Stimulated activated CD4-positive, alpha-beta T cell treated with anti-CD3 and anti-CD28 coated beads, Interleukin-2, amount 100 ng/mL, for 24 hours (primary cell): Measurements from ENCODE around the gene DCAF7.
A peak's percentile ranks its signal among the peaks of the same experiment; 100 is the strongest.

Source experiments
- DNase-seq, 2 donors: peaks; one replicate each; pipeline ENCODE4 v3.0.0-alpha.2; 2020

DCAF7 gene

DNA sequence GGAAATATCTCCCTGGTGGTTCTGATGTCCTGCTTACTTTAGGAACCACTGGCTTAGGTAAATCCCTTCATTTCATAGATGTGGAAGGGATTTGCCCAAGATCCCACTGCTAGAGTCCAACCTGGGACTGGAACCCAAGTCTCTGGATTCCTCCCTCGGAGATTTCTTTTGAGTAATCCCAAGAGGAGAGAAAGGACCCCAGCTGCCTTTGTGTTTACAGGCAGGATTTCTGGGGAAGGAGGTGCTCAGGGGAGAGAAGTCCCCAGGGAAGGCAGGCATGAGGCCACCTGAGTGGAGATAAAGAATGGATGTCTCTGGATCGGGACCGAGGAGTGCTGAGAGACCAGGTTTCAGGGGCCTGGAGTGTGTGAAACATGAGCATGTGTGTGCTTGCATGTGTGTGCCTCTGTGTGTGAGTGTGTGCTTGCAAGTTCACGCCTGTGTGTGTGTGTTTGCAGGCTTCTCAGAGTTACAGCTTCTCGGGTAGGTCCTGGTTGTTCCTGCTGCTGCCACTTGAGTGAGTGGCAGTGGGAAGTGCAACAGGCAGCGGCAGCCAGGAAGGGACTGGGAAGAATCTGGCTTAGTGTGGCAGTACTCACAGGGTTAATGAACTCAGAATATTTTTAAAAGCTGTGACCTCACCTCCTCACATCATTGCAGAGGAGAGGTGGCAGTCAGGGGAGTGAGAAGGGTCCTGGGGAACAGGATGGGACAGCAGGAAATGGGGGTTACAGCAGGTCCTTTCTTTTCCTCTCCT, 24.9 kb upstream of the DCAF7 start:
- DNase-seq: no peak

DNA sequence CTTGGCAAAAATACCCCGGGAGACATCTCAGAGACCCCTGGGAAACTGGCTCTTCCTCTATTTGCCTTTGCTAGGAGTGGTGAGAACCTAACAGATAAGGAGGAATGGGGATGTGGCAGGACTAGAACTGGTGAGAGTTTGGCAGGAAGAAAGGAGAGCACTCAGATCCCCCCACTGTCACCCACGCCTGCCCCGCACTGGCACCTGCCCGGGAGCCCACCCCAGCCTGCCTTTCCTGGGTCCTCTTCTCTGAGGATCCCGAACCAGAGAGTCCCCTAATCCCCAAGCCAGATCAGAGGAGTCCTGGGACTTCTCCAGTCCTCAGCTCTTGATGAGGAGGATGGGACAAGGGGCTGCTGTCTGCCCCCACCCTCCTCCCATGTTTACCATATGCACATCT, 23.4 kb upstream of the DCAF7 start:
- no peak for DNase-seq

- no peak for DNase-seq
Measured at GRCh38 chr17:63528183-63528582, 22.1 kb upstream of the DCAF7 start.

GRCh38 chr17:63529711-63530556, 20.3 kb upstream of the DCAF7 start:
- no peak for DNase-seq

DNA sequence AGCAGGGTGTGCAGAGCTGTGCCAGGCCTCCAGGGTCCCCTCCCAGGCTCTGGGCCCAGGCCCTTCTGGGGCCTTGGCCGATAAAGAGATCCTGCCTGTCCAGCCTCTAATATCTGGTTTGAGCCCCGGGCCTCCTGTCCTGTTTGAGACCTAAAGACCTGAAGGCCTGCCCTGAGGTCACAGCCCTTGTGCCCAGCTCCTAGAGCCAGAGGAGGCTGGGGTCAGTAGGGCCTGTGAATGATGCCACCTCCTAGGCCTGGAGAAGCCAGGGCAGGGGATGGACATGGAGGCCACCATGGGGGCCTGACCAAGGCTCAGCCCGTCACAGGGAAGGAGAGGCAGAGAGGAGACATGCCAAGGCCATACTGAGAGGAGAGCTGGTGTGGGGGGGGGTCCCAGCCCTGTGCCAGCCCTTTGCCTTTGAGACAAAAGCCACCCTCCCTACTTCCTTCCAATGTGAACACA, 19.7 kb upstream of the DCAF7 start:
- no peak for DNase-seq

GRCh38 chr17:63531022-63531965, 19.0 kb upstream of the DCAF7 start:
- no peak for DNase-seq

DNA sequence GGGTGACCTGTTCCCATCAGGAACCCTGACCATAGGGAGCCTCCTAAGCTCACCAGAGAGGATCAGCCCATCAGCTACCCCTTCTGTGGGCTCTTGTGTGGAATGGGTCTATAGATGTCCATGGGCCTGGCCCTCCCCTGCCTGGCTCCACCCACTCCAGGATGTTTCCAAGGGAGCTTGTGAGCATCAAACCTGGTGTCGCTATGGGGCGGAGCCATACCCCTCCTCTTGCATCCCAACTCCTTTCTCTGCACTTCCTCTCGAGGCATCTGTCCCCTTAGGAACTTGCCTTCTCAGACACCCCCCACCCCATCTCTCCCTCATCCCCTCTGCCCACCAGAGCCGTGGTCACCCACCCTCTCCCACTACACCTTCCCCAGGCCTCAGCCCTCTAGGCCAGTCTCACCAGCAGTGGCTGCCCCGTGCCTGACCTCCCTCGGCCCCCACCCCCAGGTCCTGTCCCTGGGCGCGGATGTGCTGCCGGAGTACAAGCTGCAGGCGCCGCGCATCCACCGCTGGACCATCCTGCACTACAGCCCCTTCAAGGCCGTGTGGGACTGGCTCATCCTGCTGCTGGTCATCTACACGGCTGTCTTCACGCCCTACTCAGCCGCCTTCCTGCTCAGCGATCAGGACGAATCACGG, 16.7 kb upstream of the DCAF7 start:
- DNase-seq: no peak

DNA sequence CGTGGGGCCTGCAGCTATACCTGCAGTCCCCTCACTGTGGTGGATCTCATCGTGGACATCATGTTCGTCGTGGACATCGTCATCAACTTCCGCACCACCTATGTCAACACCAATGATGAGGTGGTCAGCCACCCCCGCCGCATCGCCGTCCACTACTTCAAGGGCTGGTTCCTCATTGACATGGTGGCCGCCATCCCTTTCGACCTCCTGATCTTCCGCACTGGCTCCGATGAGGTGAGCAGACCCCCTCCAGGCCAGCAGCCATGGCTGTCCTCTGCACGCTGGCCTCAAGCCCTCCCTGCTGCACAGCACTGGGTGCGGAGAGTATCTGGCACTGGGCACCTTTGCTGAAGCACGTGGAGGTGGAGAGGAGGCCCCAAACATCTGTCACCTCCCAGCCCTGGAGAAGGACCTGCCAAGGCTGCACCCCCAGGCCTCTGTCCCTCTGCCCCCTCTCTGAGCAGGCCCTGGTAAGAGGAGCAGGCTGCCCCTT, 16.2 kb upstream of the DCAF7 start:
- DNase-seq: no peak

DNA sequence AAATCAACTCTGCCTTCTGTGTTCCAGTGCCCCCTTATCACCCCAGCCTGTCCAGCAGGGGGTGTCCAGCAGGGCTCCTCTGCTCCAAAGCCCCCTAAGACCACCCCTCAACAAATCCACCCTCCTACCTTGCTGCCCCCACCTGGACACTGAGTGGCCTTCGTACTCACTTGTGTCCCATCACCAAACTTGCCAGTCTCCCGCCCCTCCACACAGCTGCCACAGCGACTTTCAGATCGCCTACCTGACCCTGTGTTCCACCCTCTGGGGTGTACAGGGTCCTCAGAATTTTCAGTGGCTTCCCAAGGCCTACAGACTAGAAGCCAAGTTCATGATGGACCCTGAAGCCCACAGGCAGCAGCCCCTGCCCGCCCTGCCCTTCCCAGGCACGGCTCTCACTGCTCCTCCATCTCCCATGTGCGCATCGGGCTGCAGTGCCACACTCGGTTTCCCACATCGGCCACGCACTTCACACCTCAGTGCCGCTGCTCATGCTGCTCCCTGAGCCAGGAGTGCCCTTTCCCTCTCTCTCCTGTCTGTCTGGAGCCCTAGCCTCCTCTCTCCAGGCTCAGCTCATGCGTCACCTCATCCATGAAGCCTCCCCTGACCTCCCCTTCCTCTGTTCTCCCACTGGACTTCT, 15.3 kb upstream of the DCAF7 start:
- DNase-seq: no peak

- DNase-seq: no peak
Measured at GRCh38 chr17:63535640-63536039, 14.6 kb upstream of the DCAF7 start.

- DNase-seq: no peak
Measured at GRCh38 chr17:63537001-63537400, 13.3 kb upstream of the DCAF7 start.

- peak in 1 of 2 donors; percentile 27 for DNase-seq
Measured at GRCh38 chr17:63537991-63538692, 12.1 kb upstream of the DCAF7 start.

DNA sequence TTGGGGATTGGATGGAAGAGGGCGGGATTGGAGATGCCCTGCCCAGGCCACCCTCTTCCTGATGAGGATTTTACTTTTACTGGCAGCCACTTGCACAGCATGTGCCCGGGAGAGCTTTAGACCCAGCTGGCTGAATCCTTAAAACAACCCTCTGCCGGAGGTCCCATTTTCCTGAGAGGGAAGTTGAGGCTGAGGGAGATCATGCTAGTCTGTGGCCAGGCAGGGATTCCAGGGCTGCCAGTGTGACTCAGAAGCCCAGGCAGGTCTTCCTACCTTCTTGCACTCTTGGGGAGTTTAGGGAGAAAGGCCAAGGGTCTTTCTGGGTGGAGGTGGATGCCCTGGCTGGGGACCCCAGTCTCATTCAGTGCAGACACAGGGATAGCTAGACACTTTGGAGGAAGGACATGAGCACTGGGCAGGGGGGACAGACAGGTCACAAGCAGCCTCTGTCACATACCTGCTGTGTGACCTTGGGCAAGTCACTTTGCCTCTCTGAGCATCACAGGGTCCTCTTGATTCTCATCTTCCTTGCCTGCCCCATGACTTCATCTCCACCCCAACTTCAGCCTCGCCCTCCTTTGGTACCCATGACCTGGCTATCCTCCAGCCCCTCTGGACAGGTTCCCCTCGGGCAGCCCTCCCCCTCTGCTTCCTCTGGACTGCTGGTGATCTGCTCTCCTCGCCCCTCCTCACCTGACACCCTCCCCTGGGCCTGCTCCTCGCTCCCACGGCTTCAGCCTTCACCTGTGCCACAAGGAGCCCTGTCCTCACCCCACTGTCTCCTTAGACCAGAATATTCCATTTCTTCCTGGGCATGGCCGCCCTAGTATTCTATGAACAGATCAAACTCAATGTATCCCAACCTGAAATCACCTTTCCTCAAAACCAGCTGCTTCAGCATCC, 11.3 kb upstream of the DCAF7 start:
- DNase-seq: no peak

GRCh38 chr17:63540590-63540989, 9.7 kb upstream of the DCAF7 start:
- DNase-seq: no peak

DNA sequence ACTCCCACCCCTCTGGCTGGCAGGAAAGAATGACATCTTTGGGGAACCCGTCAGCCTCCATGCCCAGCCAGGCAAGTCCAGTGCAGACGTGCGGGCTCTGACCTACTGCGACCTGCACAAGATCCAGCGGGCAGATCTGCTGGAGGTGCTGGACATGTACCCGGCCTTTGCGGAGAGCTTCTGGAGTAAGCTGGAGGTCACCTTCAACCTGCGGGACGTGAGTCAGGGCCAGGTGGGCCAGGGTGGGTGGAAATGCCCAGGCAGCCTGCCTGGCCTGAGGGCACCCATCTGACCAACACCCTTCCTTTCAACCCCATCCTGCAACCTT, 8.1 kb upstream of the DCAF7 start:
- DNase-seq: no peak

DNA sequence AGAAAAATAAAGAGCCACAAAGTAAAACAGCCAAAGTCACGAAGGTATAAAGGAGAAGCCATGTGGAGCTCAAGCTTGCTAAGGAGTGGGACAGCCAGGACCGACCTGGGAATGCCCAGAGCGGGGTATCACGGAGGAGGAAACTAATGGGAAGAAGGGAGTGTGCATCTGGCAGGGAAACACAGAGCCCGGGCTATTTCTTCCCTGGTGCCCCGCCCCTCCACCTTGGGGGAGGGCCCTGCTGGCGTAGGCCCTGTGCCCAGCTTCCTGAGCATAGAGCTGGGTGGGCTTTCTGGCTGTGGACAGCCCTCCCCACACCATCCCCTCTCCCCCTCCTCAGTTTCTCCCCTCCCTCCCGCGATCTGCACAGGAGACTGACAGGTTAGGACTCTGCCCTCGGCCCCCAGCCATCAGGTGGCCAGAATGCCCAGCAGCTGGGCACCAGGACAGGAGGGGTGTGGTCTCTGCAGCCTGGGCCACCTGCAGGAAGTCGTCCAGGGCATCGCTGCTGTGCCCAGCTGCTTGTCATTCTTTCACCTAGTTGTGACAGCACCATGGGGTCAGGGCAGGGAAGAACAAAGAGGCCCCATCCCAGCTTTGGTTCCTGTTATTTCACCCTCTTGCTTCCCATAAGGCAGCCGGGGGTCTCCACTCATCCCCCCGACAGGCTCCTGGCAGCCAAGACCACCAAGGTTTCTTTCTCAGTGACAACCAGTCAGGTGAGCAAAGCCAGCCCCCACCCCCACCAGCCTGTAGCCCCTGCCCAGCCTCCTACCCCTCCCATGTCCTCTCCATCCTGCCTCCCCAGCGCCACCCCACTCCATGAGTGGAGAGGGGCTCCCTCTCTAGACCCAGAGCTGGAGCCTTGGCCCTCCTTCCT, 7.1 kb upstream of the DCAF7 start:
- DNase-seq: no peak

- no peak for DNase-seq
Measured at GRCh38 chr17:63543822-63544420, 6.4 kb upstream of the DCAF7 start.

DNA sequence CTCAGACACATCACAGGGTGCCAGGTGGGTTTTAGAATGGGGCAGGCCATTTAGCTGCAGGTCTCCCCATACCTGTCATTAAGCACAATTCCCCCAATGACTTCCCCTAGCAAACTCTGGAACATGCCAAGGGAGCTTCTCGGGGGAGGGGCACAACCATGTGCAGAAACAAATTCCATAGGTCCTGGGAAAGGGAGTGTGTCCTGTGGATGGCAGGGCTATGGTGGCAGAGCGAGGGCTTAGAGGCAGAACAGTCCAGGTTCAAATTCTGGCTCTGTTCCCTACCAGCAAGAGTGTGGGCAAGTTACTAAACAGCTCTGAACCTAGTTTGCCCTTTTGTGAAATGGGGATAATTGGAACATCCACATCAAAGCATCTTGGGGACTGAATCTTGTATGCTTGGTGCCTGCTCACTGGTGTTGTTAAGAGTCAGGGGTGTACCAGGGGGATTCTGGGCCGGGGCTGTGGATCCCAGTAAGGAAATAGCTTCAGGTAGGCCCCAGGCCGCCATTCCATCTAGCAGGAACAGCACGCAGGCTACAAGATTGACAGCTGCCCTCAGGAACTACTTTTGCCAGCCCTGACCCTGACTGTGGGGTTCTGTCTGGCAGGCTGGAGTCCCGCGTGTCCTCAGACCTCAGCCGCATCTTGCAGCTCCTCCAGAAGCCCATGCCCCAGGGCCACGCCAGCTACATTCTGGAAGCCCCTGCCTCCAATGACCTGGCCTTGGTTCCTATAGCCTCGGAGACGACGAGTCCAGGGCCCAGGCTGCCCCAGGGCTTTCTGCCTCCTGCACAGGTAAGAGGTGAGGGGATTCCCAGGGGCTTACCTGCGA, 5.6 kb upstream of the DCAF7 start:
- DNase-seq: no peak
